Left ventricle myocardium inferior (tissue), 1 donor: Measurements from ENCODE around the gene BCAP31. TPM values are rescaled to one million over a fixed set of nuclear protein-coding genes. Genes with fewer than 3 reads are reported as not detected.

Source experiments
- DNase-seq: peaks from one replicate; pipeline ENCODE4 v3.0.0-alpha.2; 2020
- H3K27ac ChIP-seq: fragments of 200-600 bp; replicated peaks from 2 replicates; pipeline ENCODE4 v1.8.0; 2021
- H3K27me3 ChIP-seq: fragments of 200-600 bp; 2 replicates; pipeline ENCODE4 v1.8.0; 2021; ENCODE audit warnings: low read depth
- H3K36me3 ChIP-seq: fragments of 200-600 bp; 2 replicates; pipeline ENCODE4 v1.8.0; 2021
- H3K4me1 ChIP-seq: fragments of 200-600 bp; 2 replicates; pipeline ENCODE4 v1.8.0; 2021
- H3K4me3 ChIP-seq: fragments of 200-600 bp; 2 replicates; pipeline ENCODE4 v1.8.0; 2021; ENCODE audit warnings: mild to moderate bottlenecking, moderate library complexity
- H3K9me3 ChIP-seq: fragments of 200-600 bp; replicated peaks from 2 replicates; pipeline ENCODE4 v1.8.0; 2021
- CTCF ChIP-seq: fragments of 200-600 bp; IDR thresholded peaks from 2 replicates; pipeline ENCODE4 v1.8.0; 2021; ENCODE audit warnings: antibody characterized with exemption, mild to moderate bottlenecking, borderline replicate concordance
- intact Hi-C: fragments of 100-400 bp; cut with micrococcal nuclease; formaldehyde crosslinking; loops from one replicate; pipeline ENCODE4 v1.11.0; 2022
- total RNA-seq: library from RNA; stranded (reverse); fragmentation: NEBNext Ultra II Directional; extraction: Animal tissue kit (Norgen Biotek cat#: 25700); gene quantifications from one replicate; pipeline ENCODE4 v1.2.1, GENCODE V29; 2021
- donor health status: DM: no; HTN: yes; CAD: no; lungs with severe emphysema.

Gene BCAP31
- total RNA-seq, 1 donor from 2014 or later = 80.8 TPM

GRCh38 chrX:153740631-153741222 lies 16.5 kb upstream of the BCAP31 start:
- DNase-seq = no peak
- no peaks in the 10 kb centered on the region for H3K9me3 ChIP-seq
- H3K4me1 ChIP-seq = peaks cover 17% of the 10 kb centered on the region
- no peak for TF ChIP-seq CTCF
- H3K36me3 ChIP-seq = peaks cover 12% of the 10 kb centered on the region
- intact Hi-C loops = no loop called here
- no peak overlapping the region for H3K27ac ChIP-seq
- H3K4me3 ChIP-seq = no peak overlapping the region
- H3K27me3 ChIP-seq = no peaks in the 10 kb centered on the region

- no peaks in the 10 kb centered on the region for H3K9me3 ChIP-seq
- peaks cover 12% of the 10 kb centered on the region for H3K36me3 ChIP-seq
- no peak for DNase-seq
- H3K27ac ChIP-seq = no peak overlapping the region
- no peak overlapping the region for H3K4me3 ChIP-seq
- H3K4me1 ChIP-seq = peaks cover 13% of the 10 kb centered on the region
- no peaks in the 10 kb centered on the region for H3K27me3 ChIP-seq
- TF ChIP-seq CTCF = no peak
- intact Hi-C loops = no loop called here
Observed at GRCh38 chrX:153739754-153740486, 15.7 kb upstream of the BCAP31 start.

- intact Hi-C loops = no loop called here
- no peaks in the 10 kb centered on the region for H3K27me3 ChIP-seq
- no peak for TF ChIP-seq CTCF
- H3K36me3 ChIP-seq = peaks cover 12% of the 10 kb centered on the region
- H3K4me3 ChIP-seq = no peak overlapping the region
- no peak overlapping the region for H3K27ac ChIP-seq
- no peaks in the 10 kb centered on the region for H3K4me1 ChIP-seq
- no peaks in the 10 kb centered on the region for H3K9me3 ChIP-seq
- no peak for DNase-seq
Observed at GRCh38 chrX:153738056-153738605, 13.9 kb upstream of the BCAP31 start.

- peaks cover 14% of the 10 kb centered on the region for H3K36me3 ChIP-seq
- H3K27ac ChIP-seq = no peak overlapping the region
- H3K4me3 ChIP-seq = no peak overlapping the region
- H3K9me3 ChIP-seq = no peaks in the 10 kb centered on the region
- DNase-seq = no peak
- no peaks in the 10 kb centered on the region for H3K27me3 ChIP-seq
- H3K4me1 ChIP-seq = no peaks in the 10 kb centered on the region
- no peak for TF ChIP-seq CTCF
- intact Hi-C loops = no loop called here
Observed at GRCh38 chrX:153736871-153737441, 12.8 kb upstream of the BCAP31 start.

GRCh38 chrX:153736071-153736820 lies 12.1 kb upstream of the BCAP31 start:
- intact Hi-C loops = no loop called here
- no peak for TF ChIP-seq CTCF
- no peak for DNase-seq
- Histone ChIP-seq H3K27me3 (no peaks in the 10 kb centered on the region), H3K36me3 (peaks cover 19% of the 10 kb centered on the region), H3K9me3 (no peaks in the 10 kb centered on the region), H3K4me3 (no peak overlapping the region), H3K27ac (no peak overlapping the region), H3K4me1 (no peaks in the 10 kb centered on the region)
